ENCODE results near the gene NUDT13.
A peak's percentile ranks its signal among the peaks of the same experiment; 100 is the strongest.

The NUDT13 gene

DNA sequence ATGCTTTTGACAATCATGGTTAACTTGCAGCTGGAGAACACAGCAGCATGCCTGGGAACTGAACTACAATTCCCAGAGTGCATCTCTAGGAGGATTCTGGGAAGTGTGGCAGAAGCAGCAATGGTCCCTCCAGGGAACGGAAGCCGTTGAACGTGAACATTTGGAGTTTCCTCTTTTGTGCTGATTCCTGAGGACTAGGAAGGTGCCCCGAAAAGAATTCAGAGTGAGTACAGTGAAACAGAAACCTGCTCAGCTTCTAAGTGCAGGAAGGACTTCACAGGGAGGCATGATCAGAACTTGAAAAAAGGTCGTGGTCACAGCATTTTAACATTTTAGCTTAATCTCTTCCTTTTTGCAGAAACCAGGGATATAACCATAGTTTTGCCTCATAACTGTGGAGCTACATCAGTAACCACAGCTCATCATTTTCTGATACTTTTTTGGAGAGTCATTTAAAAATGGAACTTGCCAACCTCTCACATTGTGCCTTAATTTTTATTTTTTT is at the start of gene NUDT13:
Gene NUDT13 (plus strand): TSS at position 111 of the 505 bp plus-strand sequence. CDS start 3,911 bp downstream, outside the sequence.
- no peak for DNase-seq (ENCODE audit: low read depth in 2 of 3, low spot score in 2 of 3)

GRCh38 chr10:73060738-73061635 is 49.3 kb upstream of the NUDT13 start:
- no peak for DNase-seq (ENCODE audit: low read depth in 2 of 3, low spot score in 2 of 3)

- DNase-seq (ENCODE audit: low read depth in 2 of 3, low spot score in 2 of 3) = no peak
These were observed 48.5 kb upstream of the NUDT13 start for GRCh38 chr10:73061743-73062142.

DNA sequence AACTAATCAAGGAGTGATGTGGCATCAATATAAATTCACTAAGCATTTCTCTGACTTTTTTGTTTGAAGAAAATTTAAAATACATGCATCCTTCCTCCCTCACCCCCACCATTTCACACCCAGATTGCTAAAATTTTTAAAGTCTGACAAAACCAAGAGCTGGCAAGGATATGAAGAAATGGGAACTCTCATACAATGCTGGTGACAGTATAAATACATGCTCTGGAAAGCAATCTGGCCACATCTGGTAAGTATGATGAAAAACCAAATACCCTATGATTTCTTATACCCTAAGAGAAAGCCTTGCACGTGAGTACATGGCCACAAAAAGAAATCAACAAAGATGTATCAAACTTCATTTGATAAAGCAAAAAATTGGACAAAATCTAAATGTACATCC is 44.8 kb upstream of the NUDT13 start:
- no peak for DNase-seq (ENCODE audit: low read depth in 2 of 3, low spot score in 2 of 3)

DNA sequence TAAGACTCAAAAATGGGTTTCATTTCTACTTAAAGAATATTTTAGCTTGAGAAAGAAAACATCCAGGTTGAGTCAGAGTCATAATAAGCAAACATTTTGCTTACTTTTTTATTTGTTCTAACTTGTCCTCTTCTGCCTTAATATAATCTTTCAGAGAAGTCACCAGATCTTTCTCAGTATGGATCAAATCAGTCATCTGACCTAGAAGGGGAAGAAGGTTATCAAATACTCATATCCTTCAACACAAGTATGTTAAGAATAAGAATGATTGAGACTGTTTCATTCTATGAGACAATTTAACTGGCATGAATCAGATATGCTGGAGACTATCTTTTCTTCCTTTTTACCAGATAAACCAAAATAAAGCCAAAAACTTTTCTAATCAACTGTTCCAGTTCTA is 36.6 kb upstream of the NUDT13 start:
- DNase-seq (ENCODE audit: low read depth in 2 of 3, low spot score in 2 of 3) = no peak

DNA sequence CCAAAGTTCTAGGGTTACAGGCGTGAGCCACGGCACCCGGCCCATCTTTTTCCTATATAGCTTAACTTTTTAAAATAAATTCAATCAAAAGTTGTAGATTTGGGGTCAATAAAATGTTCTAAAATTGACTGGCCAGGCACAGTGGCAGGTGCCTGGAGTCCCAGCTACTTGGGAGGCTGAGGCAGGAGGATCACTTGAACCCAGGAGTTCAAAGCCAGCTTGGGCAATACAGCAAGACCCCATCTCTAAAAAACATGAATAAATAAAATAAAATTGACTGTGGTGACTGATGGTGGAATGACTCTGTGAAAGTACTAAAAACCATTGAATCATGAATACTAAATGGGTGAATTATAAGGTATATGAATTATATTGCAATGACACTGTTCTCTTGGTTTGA is 34.4 kb upstream of the NUDT13 start:
- DNase-seq (ENCODE audit: low read depth in 2 of 3, low spot score in 2 of 3) = no peak

DNA sequence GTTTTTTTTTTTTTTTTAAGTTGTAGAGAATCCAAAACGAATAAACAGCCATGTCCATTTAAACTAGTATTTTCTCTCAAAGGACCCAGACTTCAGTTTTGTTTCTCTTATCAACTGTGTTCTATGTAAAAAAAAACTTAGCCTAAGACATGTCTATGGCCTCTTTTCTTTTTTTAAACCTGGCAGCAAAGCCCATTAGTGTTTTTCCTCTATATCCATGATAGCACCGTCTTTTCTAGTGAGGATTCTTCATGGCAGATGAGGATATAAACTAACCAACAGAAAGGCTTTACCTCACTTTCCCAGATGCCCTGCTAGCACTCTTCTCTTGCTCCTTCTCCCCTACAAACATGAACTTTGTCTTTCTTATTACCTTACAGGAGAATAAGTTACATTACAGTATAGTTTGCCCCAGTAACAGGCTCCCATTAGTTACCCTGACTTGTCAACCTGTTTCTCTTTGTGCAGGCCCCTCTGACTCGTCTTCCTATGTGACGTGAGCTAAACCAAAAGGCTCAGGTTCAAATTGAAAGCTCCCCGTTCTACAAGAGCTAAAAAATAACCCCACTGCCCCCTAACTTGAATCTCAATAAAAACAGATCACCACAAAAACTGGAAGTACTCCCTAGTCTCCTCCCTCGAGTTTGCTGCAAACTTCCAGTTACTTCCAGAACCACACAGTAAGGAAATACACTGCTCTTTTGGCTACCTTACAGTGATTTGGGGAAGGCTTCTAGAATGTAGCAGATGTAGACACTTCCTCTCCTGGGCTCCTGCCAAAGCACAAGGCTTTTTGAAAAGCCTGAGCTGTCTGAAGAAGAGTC is 33.7 kb upstream of the NUDT13 start:
- no peak for DNase-seq (ENCODE audit: low read depth in 2 of 3, low spot score in 2 of 3)

- no peak for DNase-seq (ENCODE audit: low read depth in 2 of 3, low spot score in 2 of 3)
These were observed 30.3 kb upstream of the NUDT13 start for GRCh38 chr10:73079779-73080541.

DNA sequence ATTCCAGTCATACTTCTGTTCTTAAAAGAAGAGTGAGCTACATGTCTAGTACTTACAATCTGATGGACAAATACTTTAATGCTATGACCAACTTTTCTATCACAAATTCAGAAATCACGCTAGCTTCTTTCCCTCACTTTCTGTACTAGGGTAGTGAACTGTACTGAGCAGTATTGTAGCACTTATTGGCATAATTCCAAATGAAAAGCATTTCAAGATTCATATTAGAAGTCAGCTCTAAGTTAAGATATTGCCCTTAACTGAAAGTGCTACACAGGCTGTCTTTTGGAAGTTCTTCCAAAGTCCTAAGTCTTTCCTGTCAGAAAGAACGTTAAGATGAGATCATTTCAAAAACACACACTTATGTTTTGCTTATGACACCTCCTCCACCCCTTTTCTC is 27.0 kb upstream of the NUDT13 start:
- no peak for DNase-seq (ENCODE audit: low read depth in 2 of 3, low spot score in 2 of 3)

GRCh38 chr10:73084209-73084608 is 26.0 kb upstream of the NUDT13 start:
- no peak for DNase-seq (ENCODE audit: low read depth in 2 of 3, low spot score in 2 of 3)

DNA sequence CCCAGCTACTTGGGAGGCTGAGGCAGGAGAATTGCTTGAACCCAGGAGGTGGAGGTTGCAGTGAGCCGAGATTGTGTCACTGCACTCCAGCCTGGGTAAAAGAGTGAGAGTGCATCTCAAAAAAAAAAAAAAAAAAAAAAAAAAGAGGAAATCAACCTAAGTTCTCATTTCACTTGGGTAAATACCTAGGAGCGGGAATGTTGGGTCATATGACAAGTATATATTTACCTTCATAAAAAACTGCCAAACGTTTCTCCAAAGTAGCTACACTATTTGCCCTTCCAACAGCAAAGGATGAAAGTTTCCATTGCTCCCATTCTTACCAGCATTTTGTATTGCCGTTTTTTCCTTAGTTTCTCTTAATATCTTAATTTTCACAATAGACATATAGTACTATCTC is 23.4 kb upstream of the NUDT13 start:
- no peak for DNase-seq (ENCODE audit: low read depth in 2 of 3, low spot score in 2 of 3)

DNA sequence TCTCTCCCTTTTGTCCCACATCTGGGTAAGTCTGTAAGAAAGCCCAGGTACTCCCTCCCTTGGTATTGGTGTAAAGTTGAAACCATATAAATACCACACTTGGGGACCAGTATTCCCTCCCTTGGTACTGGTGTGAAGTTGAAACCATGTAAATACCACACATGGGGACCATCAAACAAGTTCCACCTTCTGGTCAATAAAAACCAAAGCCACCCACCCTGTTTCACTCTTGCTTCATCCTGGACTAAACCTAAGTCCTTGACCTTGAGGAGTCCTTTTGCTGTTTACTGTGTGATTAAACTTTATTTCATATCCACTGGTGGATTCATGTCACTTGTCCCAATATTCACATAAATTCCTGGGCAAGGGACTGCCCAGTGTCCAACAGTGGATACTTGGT is 22.0 kb upstream of the NUDT13 start:
- no peak for DNase-seq (ENCODE audit: low read depth in 2 of 3, low spot score in 2 of 3)

GRCh38 chr10:73092830-73093229 is 17.4 kb upstream of the NUDT13 start:
- DNase-seq (ENCODE audit: low read depth in 2 of 3, low spot score in 2 of 3) = no peak

DNA sequence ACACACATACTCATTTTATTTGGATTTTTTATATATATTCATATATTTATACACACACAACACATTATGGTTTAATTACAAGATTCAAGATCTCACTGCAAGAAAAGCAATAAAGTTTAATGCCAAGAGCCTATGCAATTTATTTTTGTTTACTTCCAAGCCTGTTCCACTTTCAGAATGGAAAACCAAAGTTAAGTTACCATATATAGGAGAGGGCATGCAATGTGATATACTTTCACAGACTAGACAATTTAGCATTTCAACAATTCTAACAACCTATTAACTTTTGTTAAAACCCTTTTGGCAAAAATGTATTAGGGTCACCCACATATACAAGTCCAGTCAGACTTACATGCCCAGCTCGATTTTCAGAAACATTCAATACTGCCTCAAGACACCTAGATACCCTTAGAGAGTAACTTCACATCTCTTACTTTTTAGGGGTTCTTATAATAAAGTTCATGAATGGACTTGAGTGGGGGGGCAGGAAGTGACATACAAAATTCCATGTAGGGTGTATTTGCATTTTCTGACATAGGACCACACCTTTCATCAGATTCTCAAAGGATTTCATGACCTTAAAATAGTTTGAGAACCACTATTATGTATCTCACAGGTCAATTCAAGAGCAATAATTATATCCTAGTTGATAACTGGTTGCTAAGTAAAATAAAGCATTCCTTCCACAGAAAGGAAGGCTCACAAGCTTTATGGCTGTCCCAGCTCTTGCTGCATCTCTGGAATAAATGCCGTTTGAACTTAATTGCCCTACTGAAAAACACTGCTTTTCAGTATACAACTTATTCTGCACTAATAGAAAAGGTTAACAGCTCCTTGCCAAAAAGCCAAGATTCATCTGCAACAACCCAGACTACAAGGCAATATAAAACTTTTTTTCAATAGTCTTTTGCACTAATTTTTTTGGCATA is 16.1 kb upstream of the NUDT13 start:
- no peak for DNase-seq (ENCODE audit: low read depth in 2 of 3, low spot score in 2 of 3)

DNA sequence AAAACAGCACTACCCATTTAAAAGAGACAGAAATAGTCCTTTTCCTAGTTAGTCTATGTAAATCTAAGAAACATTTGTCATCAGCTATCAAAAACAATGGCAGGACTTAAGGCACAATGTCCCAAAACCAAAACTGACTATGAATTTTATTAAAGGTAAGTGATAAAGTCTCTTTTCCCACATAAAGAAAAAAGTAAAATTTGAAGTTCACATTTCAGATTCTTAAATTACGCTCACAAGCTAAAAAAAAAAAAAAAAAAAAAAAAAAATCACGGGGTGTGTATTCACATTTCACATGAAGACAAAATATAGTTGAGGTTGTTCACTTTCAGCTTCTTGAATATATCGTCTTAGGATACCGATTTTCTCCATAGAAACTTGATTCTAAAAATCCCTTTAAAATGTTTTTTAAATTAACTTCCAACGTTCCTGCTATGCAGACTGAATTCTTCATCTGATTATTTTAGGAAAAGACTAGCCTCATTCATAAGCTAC is 15.2 kb upstream of the NUDT13 start:
- DNase-seq (ENCODE audit: low read depth in 2 of 3, low spot score in 2 of 3) = no peak

DNA sequence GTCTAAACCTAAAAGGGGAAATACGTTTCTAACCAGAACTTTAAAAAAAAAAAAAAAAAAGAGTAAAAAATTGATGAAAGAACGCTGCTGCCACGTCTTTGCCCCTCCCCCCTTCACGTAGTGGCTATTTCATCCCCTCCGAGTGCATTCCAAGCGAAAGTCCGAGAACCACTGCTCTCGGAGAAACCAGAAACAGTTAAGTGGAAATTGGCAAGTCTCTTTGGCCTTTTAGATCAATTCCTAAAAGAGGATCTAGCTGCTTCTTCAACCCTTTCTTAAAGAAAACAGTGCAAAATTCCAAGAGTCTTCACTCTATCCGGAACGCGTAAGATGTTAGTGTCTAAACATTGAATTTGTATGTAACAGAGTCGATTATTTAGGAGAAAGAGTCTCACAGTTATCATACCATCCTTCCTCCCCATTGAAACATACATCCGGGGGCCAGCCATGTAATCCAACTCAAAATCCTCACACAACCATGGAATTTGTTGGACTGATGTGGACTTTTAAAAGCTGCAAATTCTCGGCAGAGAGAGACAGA is 14.7 kb upstream of the NUDT13 start:
- DNase-seq (ENCODE audit: low read depth in 2 of 3, low spot score in 2 of 3) = peak in 1 of 3 experiments; percentile 11

DNA sequence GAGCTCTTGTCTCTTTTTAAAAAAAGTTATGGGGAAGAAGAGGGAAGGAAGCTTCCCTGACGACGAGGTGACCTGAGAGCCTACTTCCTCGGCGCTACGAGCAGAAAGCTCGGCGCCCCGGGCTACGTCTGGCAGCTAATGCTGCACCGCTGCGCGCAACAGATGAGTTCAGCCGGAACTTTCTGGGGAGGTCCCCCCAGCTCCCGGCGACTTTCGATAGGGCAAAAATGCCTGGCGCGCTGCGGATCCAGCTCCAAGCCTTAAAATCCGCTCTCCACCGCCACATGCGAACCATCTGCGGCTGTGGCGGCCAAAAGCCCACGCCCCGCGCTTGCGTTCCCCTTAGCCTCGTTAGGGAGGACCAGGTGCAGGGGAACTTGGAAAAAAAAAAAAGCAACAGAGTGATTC is 14.2 kb upstream of the NUDT13 start:
- peak; percentile 38 to 52 (median 48) for DNase-seq (ENCODE audit: low read depth in 2 of 3, low spot score in 2 of 3)

DNA sequence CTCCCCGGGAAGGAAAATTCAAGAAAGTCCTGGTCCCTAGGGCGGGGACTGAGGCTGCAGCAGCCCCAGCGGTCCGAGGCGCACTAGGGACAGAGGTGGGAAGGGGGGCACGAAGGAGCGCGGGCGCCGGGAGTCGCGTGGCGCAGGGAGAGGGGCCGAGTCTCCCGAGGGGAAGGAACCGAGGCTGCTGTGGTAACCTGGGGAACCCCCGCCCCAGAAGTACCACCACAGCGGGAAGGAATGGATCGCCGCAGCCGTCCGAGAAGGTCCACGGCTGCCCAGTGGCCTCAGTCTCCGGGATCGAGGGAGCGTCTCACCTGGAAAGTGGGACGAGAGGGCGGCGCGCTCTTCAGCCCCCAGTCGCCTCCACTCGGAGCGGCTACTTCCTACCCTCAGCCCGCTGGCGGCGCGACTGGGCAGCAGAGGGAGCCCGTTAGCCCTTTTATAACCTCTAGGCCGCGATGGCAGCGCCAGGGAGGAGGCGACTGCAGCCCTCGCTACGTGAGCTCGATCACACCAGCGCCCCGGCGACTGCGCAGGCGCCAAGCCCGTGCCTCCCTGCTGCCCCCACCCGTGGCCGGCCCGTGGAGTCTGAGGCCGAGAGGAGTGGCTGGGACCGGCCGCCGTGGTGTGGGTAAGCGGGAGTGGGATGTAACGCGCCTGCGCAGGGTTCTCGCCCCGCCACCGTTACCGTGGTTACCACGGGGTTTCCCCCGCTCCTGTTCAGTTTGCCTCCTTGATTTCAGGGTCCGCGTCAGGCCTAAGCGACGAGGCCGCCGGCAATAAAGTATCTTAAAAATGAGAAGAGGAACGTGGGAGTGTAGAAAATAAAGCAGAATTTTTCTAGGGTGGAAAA is 13.6 kb upstream of the NUDT13 start, which contains the start of gene P4HA1:
Gene P4HA1 (minus strand): TSS at position 418 of the 856 bp plus-strand sequence. CDS start 21,983 bp downstream, outside the sequence.
- DNase-seq (ENCODE audit: low read depth in 2 of 3, low spot score in 2 of 3) = peak; percentile 97 to 100 (median 98)

- no peak for DNase-seq (ENCODE audit: low read depth in 2 of 3, low spot score in 2 of 3)
These were observed 13.0 kb upstream of the NUDT13 start for GRCh38 chr10:73097305-73097670.

Measured in activated CD8-positive, alpha-beta memory T cell treated with anti-CD3 and anti-CD28 coated beads for 48 hours (primary cell).